ENCODE data around the gene FAAP20.
A peak's percentile ranks its signal among the peaks of the same experiment; 100 is the strongest.

FAAP20 gene

GRCh38 chr1:2203671-2204414 is 9.3 kb upstream of the FAAP20 start:
- no peaks in the 10 kb centered on the region for H3K36me3 Mint-ChIP-seq (ENCODE audit: low read depth)
- peaks cover 10% of the 10 kb centered on the region for H3K27me3 Mint-ChIP-seq (ENCODE audit: low read depth, poor library complexity)
- no peak for DNase-seq
- H3K9me3 Mint-ChIP-seq: no peaks in the 10 kb centered on the region
- TF ChIP-seq, protein P1, sequence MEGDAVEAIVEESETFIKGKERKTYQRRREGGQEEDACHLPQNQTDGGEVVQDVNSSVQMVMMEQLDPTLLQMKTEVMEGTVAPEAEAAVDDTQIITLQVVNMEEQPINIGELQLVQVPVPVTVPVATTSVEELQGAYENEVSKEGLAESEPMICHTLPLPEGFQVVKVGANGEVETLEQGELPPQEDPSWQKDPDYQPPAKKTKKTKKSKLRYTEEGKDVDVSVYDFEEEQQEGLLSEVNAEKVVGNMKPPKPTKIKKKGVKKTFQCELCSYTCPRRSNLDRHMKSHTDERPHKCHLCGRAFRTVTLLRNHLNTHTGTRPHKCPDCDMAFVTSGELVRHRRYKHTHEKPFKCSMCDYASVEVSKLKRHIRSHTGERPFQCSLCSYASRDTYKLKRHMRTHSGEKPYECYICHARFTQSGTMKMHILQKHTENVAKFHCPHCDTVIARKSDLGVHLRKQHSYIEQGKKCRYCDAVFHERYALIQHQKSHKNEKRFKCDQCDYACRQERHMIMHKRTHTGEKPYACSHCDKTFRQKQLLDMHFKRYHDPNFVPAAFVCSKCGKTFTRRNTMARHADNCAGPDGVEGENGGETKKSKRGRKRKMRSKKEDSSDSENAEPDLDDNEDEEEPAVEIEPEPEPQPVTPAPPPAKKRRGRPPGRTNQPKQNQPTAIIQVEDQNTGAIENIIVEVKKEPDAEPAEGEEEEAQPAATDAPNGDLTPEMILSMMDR (IDR thresholded peaks at IDR 0.05): no peak
- peak overlapping the region; percentile 72 for H3K4me3 Mint-ChIP-seq
- H3K27ac Mint-ChIP-seq: no peak overlapping the region
- H3K4me1 Mint-ChIP-seq: peaks cover 71% of the 10 kb centered on the region

DNA sequence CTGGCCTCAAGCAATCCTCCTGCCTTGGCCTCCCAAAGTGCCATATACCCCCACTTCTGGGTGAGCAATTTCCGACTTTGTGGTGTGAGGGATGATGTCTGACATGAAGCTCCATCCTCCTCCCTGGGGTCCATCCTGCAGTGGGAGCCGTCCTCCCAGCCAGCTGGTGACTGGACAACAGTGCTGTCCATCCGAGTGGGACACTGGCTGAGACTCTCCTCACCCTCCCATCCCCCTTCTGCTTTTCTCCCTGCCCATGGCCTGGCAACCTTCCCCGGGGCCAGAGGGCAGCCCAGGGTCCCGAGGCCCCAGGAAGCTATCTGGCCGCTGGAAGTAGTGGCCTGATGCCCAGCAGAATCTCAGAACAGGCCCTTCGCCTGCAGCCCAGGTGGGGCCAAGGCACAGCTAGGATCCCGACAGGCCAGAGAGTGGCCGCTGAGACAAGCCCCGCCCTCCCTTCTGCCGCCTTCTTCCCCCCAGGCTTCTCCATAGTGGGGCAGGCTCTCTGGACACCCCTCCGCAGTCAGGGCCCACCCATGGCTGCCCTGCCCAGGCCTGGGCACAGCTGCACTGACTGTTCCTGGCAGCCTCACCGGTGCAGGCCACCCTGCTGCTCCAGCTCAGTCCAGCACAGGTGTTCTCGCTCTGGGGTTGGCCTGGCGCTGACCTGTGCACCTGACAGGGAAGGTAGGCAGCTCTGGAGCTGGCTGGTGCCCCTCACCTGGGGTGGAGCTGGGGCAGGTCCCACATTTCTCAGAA is 8.4 kb upstream of the FAAP20 start:
- peaks cover 66% of the 10 kb centered on the region for H3K4me1 Mint-ChIP-seq
- DNase-seq: no peak
- no peak overlapping the region for H3K4me3 Mint-ChIP-seq
- TF ChIP-seq, protein P1 (IDR thresholded peaks at IDR 0.05): no peak
- H3K27ac Mint-ChIP-seq: no peak overlapping the region
- no peaks in the 10 kb centered on the region for H3K9me3 Mint-ChIP-seq
- peaks cover 10% of the 10 kb centered on the region for H3K27me3 Mint-ChIP-seq (ENCODE audit: low read depth, poor library complexity)
- no peaks in the 10 kb centered on the region for H3K36me3 Mint-ChIP-seq (ENCODE audit: low read depth)

GRCh38 chr1:2202008-2202575 is 7.5 kb upstream of the FAAP20 start:
- TF ChIP-seq, protein P1 (IDR thresholded peaks at IDR 0.05): no peak
- Mint-ChIP-seq H3K4me1 (peaks cover 56% of the 10 kb centered on the region), H3K9me3 (no peaks in the 10 kb centered on the region), H3K4me3 (no peak overlapping the region), H3K36me3 (ENCODE audit: low read depth) (no peaks in the 10 kb centered on the region), H3K27me3 (ENCODE audit: low read depth, poor library complexity) (peaks cover 10% of the 10 kb centered on the region), H3K27ac (no peak overlapping the region)
- no peak for DNase-seq

GRCh38 chr1:2201062-2201461 is 6.5 kb upstream of the FAAP20 start:
- no peaks in the 10 kb centered on the region for H3K36me3 Mint-ChIP-seq (ENCODE audit: low read depth)
- peaks cover 48% of the 10 kb centered on the region for H3K4me1 Mint-ChIP-seq
- TF ChIP-seq, protein P1 (IDR thresholded peaks at IDR 0.05): no peak
- H3K27ac Mint-ChIP-seq: no peak overlapping the region
- peaks cover 10% of the 10 kb centered on the region for H3K27me3 Mint-ChIP-seq (ENCODE audit: low read depth, poor library complexity)
- H3K9me3 Mint-ChIP-seq: no peaks in the 10 kb centered on the region
- H3K4me3 Mint-ChIP-seq: no peak overlapping the region
- no peak for DNase-seq

DNA sequence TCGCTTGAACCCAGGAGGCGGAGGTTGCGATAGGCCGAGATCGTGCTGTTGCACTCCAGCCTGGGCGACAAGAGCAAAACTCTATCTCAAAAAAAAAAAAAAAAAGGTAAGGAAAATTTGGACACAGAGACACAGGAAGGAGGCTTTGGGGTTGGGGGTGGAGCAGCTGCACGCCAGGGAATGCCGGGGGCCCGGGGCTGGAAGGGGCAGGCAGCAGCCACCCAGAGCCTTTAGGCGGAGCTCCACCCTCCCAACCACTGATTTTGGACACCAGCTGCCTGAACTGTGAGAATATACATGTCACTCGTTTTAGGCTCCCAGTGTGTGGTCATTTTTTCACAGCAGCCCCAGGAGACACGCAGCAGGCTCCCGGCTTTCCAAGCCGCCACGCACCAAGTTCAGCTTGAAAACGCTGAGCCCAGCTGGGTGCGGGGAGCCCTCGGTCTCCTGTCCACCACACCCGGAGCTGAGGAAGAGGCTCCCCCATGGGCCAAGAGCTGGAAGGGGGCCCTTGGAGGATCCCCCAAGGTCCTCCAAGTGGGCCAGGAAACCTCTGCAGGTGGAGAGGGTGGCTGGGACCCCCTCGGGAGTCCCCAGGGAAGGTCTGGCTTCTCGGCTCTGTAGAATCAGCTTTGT is 5.9 kb upstream of the FAAP20 start:
- Mint-ChIP-seq H3K9me3 (no peaks in the 10 kb centered on the region), H3K36me3 (ENCODE audit: low read depth) (no peaks in the 10 kb centered on the region), H3K27ac (no peak overlapping the region), H3K4me1 (peaks cover 45% of the 10 kb centered on the region), H3K4me3 (peak overlapping the region; percentile 81), H3K27me3 (ENCODE audit: low read depth, poor library complexity) (peaks cover 10% of the 10 kb centered on the region)
- DNase-seq: no peak
- TF ChIP-seq, protein P1 (IDR thresholded peaks at IDR 0.05): no peak
